NT2/D1 (cell line): ENCODE measurements around the gene CRYAA.

Experiments
- SUZ12 ChIP-seq: IDR thresholded peaks from 2 replicates; pipeline ENCODE4 v1.6.1; 2011; ENCODE audit not compliant: insufficient read length, insufficient read depth; ENCODE audit errors: extremely low read depth
- YY1 ChIP-seq: IDR thresholded peaks from 2 replicates; pipeline ENCODE4 v1.6.1; 2011; ENCODE audit not compliant: insufficient read length, insufficient read depth
- ZNF274 ChIP-seq: IDR thresholded peaks from 2 replicates; pipeline ENCODE4 v1.6.1; 2011; ENCODE audit warnings: mild to moderate bottlenecking, low read depth, low read length

- TF ChIP-seq ZNF274 (no peak), YY1 (no peak), SUZ12 (no peak)
Observed at GRCh38 chr21:43207868-43208267, 39.1 kb downstream of the CRYAA start.
